Sigmoid colon (tissue), 7 donors: ENCODE data around the gene DTX4. TPM values are rescaled to one million over a fixed set of nuclear protein-coding genes. Genes with fewer than 3 reads are reported as not detected.

Source experiments
- DNase-seq: peaks from one replicate; pipeline ENCODE4 v3.0.0-alpha.2; 2019
- H3K27ac ChIP-seq, 4 donors: fragments of 200-600 bp; sonication (generic); one replicate each; pipeline ENCODE4 v1.5.1; 2016 to 2019; ENCODE audit warnings: mild to moderate bottlenecking in 1 of 4
- H3K27me3 ChIP-seq, 3 donors: fragments of 200-600 bp; sonication (generic); one replicate each; pipeline ENCODE4 v1.5.1; 2019; ENCODE audit warnings: mild to moderate bottlenecking in 1 of 3
- H3K36me3 ChIP-seq, 4 donors: fragments of 200-600 bp; sonication (generic); one replicate each; pipeline ENCODE4 v1.5.1; 2016 to 2019
- H3K4me1 ChIP-seq, 4 donors: fragments of 200-600 bp; sonication (generic); one replicate each; pipeline ENCODE4 v1.5.1; 2017 to 2019
- H3K4me3 ChIP-seq, 4 donors: fragments of 200-600 bp; sonication (generic); one replicate each; pipeline ENCODE4 v1.5.1; 2017 to 2019; ENCODE audit warnings: mild to moderate bottlenecking in 2 of 4, moderate library complexity in 1 of 4
- H3K9me3 ChIP-seq, 4 donors: fragments of 200-600 bp in 3 of 4; sonication (generic) in 3 of 4; one replicate each; pipeline versions ENCODE4 v1.5.1 to v1.6.1; 2013 to 2019
- CTCF ChIP-seq, 4 experiments: fragments of 450-650 bp in 3 of 4; fragments of 200-600 bp in 1 of 4; IDR thresholded peaks; one replicate each; pipeline ENCODE4 v1.5.1; 2016 to 2019; ENCODE audit warnings: antibody characterized with exemption in 4 of 4, mild to moderate bottlenecking in 3 of 4, moderate library complexity in 2 of 4
- EP300 ChIP-seq, 4 donors: sonication (generic); formaldehyde crosslinking; IDR thresholded peaks; one replicate each; pipeline ENCODE4 v1.6.1; 2017; ENCODE audit warnings: antibody characterized with exemption in 4 of 4
- POLR2A ChIP-seq, 2 donors: fragments of 450-650 bp; IDR thresholded peaks; one replicate each; pipeline ENCODE4 v1.6.1; 2016; ENCODE audit warnings: antibody characterized with exemption in 2 of 2, mild to moderate bottlenecking in 2 of 2, moderate library complexity in 2 of 2
- POLR2AphosphoS5 ChIP-seq, 4 donors: sonication (generic); formaldehyde crosslinking; IDR thresholded peaks; one replicate each; pipeline ENCODE4 v1.6.1; 2017; ENCODE audit warnings: antibody characterized with exemption in 4 of 4
- WGBS, 2 donors: extraction: QIAGEN DNeasy Blood & Tissue Kit; methylation state at CpG; one replicate each; pipeline ENCODE4 v1.1.7; 2013; 5-methylcytosine and 5-hydroxymethylcytosine counted together
- intact Hi-C: fragments of 100-400 bp; cut with DNase I; formaldehyde crosslinking; loops from one replicate; pipeline ENCODE4 v1.15.1; 2023
- polyA plus RNA-seq, 3 donors: library from polyadenylated mRNA; stranded (reverse); fragments of 200-250 nt; gene quantifications; one replicate each; pipeline ENCODE4 v1.2.3, GENCODE V29; 2013
- total RNA-seq, 4 donors: library from RNA; depleted of rRNA; stranded (reverse); fragments of >200 nt; gene quantifications; one replicate each; pipeline ENCODE4 v1.1.0, GENCODE V29; 2016
- donor health status: healthy with polysubstance abuse.
- donor health status: Bipolar disorder and iron deficiency.
- donor health status: healthy.

DTX4 gene
- total and polyA plus RNA-seq, 7 donors = 3.5 to 29.0 (median 7.8) TPM

- WGBS, 2 donors = 56 to 68% methylated on average over 2 of the region's 2 CpGs
Measured at GRCh38 chr11:59218893-59219292, 47.0 kb downstream of the DTX4 start.

GRCh38 chr11:59219836-59220235, 47.9 kb downstream of the DTX4 start:
- intact Hi-C loops = no loop called here
- TF ChIP-seq POLR2A (IDR thresholded peaks at IDR 0.05) (no peak), EP300 (IDR thresholded peaks at IDR 0.05) (no peak), CTCF (IDR thresholded peaks at IDR 0.05) (no peak), POLR2AphosphoS5 (IDR thresholded peaks at IDR 0.05) (no peak)
- H3K4me3 ChIP-seq = no peak overlapping the region
- 78% methylated on average over 4 of the region's 4 CpGs for WGBS, 2 donors
- no peaks in the 10 kb centered on the region for H3K36me3 ChIP-seq
- H3K27ac ChIP-seq = no peak overlapping the region
- no peak for DNase-seq
- peaks cover 0 to 14% (median 11%) of the 10 kb centered on the region in 4 donors for H3K4me1 ChIP-seq
- H3K9me3 ChIP-seq = no peaks in the 10 kb centered on the region
- H3K27me3 ChIP-seq = no peaks in the 10 kb centered on the region

More at GRCh38 chr11:59218893-59219292, 47.0 kb downstream of the DTX4 start:
- Histone ChIP-seq H3K4me1 (peaks cover 0 to 14% (median 11%) of the 10 kb centered on the region in 4 donors), H3K36me3 (no peaks in the 10 kb centered on the region), H3K27ac (no peak overlapping the region), H3K4me3 (no peak overlapping the region), H3K27me3 (no peaks in the 10 kb centered on the region), H3K9me3 (no peaks in the 10 kb centered on the region)
- intact Hi-C loops = no loop called here
- TF ChIP-seq CTCF (IDR thresholded peaks at IDR 0.05) (no peak), EP300 (IDR thresholded peaks at IDR 0.05) (no peak), POLR2A (IDR thresholded peaks at IDR 0.05) (no peak), POLR2AphosphoS5 (IDR thresholded peaks at IDR 0.05) (no peak)
- no peak for DNase-seq

GRCh38 chr11:59221441-59221840, 49.5 kb downstream of the DTX4 start:
- Histone ChIP-seq H3K27ac (peak overlapping the region in 1 of 4 donors; percentile 63), H3K27me3 (no peaks in the 10 kb centered on the region), H3K4me3 (no peak overlapping the region), H3K9me3 (no peaks in the 10 kb centered on the region), H3K4me1 (peaks cover 0 to 11% (median 9%) of the 10 kb centered on the region in 4 donors), H3K36me3 (no peaks in the 10 kb centered on the region)
- intact Hi-C loops = no loop called here
- DNase-seq = no peak
- WGBS, 2 donors = 71 to 74% methylated on average over 4 of the region's 4 CpGs
- peak in 1 of 4 donors; percentile 7 for TF ChIP-seq POLR2AphosphoS5 (IDR thresholded peaks at IDR 0.05)
- TF ChIP-seq POLR2A (IDR thresholded peaks at IDR 0.05) = no peak
- no peak for TF ChIP-seq CTCF (IDR thresholded peaks at IDR 0.05)
- no peak for TF ChIP-seq EP300 (IDR thresholded peaks at IDR 0.05)

- Histone ChIP-seq H3K27ac (peak overlapping the region in 3 of 4 donors; percentile 17 to 68 (median 63)), H3K27me3 (no peaks in the 10 kb centered on the region), H3K4me1 (no peaks in the 10 kb centered on the region), H3K36me3 (no peaks in the 10 kb centered on the region), H3K9me3 (no peaks in the 10 kb centered on the region), H3K4me3 (no peak overlapping the region)
- no peak for DNase-seq
- TF ChIP-seq POLR2A (IDR thresholded peaks at IDR 0.05) (no peak), POLR2AphosphoS5 (IDR thresholded peaks at IDR 0.05) (peak in 1 of 4 donors; percentile 26), EP300 (IDR thresholded peaks at IDR 0.05) (no peak), CTCF (IDR thresholded peaks at IDR 0.05) (no peak)
- WGBS, 2 donors = 68 to 85% methylated on average over 2 of the region's 2 CpGs
- intact Hi-C loops = no loop called here
Measured at GRCh38 chr11:59222464-59223060, 50.6 kb downstream of the DTX4 start.

GRCh38 chr11:59223177-59223576, 51.2 kb downstream of the DTX4 start:
- 86 to 94% methylated on average over 1 of the region's 1 CpG for WGBS, 2 donors
- intact Hi-C loops = no loop called here
- Histone ChIP-seq H3K4me1 (no peaks in the 10 kb centered on the region), H3K9me3 (no peaks in the 10 kb centered on the region), H3K36me3 (no peaks in the 10 kb centered on the region), H3K27ac (peak overlapping the region in 3 of 4 donors; percentile 63 to 68 (median 66)), H3K4me3 (no peak overlapping the region), H3K27me3 (no peaks in the 10 kb centered on the region)
- DNase-seq = no peak
- no peak for TF ChIP-seq EP300 (IDR thresholded peaks at IDR 0.05)
- TF ChIP-seq POLR2AphosphoS5 (IDR thresholded peaks at IDR 0.05) = no peak
- TF ChIP-seq POLR2A (IDR thresholded peaks at IDR 0.05) = no peak
- TF ChIP-seq CTCF (IDR thresholded peaks at IDR 0.05) = no peak
